Breast epithelium (tissue), 3 donors: ENCODE measurements around the gene NSMCE4A.

Experiments
- CTCF ChIP-seq, 3 donors: fragments of 450-650 bp; IDR thresholded peaks; one replicate each; pipeline ENCODE4 v1.5.1; 2016 to 2017; ENCODE audit warnings: antibody characterized with exemption in 3 of 3, mild to moderate bottlenecking in 3 of 3, moderate library complexity in 3 of 3
- POLR2A ChIP-seq: fragments of 450-650 bp; IDR thresholded peaks from one replicate; pipeline ENCODE4 v1.6.1; 2016; ENCODE audit warnings: antibody characterized with exemption, mild to moderate bottlenecking, moderate library complexity

- TF ChIP-seq CTCF (IDR thresholded peaks at IDR 0.05) (no peak), POLR2A (no peak)
Observed at GRCh38 chr10:121926671-121927317, 48.2 kb downstream of the NSMCE4A start.
